ENCODE results near the gene KPNA2.

The KPNA2 gene

DNA sequence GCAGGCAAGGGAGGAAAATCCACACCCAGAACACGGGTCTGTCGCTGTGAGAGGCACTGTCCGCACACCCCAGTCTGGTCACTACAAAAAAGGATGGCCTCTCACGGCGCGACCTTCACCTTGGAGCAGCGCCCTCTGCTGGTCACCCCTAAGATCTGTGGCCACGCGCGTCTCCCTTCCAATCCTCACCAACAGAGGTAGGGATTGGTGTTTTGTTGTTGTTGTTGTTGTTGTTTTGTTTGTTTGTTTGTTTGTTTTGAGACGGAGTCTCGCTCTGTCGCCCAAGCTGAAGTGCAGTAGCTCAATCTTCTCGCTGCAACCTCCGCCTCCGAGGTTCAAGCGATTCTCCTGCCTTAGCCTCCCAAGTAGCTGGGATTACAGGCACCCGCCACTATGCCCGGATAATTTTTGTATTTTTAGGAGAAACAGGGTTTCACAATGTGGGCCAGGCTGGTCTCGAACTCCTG is 24.3 kb upstream of the KPNA2 start:
- H3K27me3 ChIP-seq (ENCODE audit: insufficient read depth, low read length), result 0 out of 2 replicates have a peak, but pooled peaks cover 3% of the 10 kb centered on the region
- no peaks in the 10 kb centered on the region for H3K9me2 ChIP-seq (ENCODE audit: low read depth, low read length)
- H3K27ac ChIP-seq (ENCODE audit: low read depth, low read length, poor library complexity, severe bottlenecking), result no peak overlapping the region
- H3K4me1 ChIP-seq (ENCODE audit: insufficient read depth, low read length, severe bottlenecking), result peaks cover 11% of the 10 kb centered on the region
- peak overlapping the region; percentile 54; the same call in 1 of the 2 replicates for H3K9ac ChIP-seq (ENCODE audit: low read length)
- H3K79me2 ChIP-seq (ENCODE audit: insufficient read depth, low read length), result no peaks in the 10 kb centered on the region
- peak overlapping the region; percentile 74; the same call in 1 of the 2 replicates for H2AFZ ChIP-seq (ENCODE audit: low read length)
- H3F3A ChIP-seq (ENCODE audit: insufficient read depth, low read length), result no peaks in the 10 kb centered on the region
- TF ChIP-seq EZH2 (IDR thresholded peaks at IDR 0.05; ENCODE audit: borderline replicate concordance, low read length), result no peak
- TF ChIP-seq, protein P1, sequence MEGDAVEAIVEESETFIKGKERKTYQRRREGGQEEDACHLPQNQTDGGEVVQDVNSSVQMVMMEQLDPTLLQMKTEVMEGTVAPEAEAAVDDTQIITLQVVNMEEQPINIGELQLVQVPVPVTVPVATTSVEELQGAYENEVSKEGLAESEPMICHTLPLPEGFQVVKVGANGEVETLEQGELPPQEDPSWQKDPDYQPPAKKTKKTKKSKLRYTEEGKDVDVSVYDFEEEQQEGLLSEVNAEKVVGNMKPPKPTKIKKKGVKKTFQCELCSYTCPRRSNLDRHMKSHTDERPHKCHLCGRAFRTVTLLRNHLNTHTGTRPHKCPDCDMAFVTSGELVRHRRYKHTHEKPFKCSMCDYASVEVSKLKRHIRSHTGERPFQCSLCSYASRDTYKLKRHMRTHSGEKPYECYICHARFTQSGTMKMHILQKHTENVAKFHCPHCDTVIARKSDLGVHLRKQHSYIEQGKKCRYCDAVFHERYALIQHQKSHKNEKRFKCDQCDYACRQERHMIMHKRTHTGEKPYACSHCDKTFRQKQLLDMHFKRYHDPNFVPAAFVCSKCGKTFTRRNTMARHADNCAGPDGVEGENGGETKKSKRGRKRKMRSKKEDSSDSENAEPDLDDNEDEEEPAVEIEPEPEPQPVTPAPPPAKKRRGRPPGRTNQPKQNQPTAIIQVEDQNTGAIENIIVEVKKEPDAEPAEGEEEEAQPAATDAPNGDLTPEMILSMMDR (IDR thresholded peaks at IDR 0.05; ENCODE audit: low read length), result peak; percentile 83
- H3K4me3 ChIP-seq (ENCODE audit: low read depth, low read length, poor library complexity, severe bottlenecking), result peak overlapping the region; percentile 53
- H4K20me1 ChIP-seq (ENCODE audit: insufficient read depth, low read length), result no peaks in the 10 kb centered on the region
- no peaks in the 10 kb centered on the region for H3K9me3 ChIP-seq (ENCODE audit: low read length)
- no peaks in the 10 kb centered on the region for H3K36me3 ChIP-seq (ENCODE audit: insufficient read depth, low read length)
- H3K4me2 ChIP-seq (ENCODE audit: low read length), result peak overlapping the region; percentile 75

DNA sequence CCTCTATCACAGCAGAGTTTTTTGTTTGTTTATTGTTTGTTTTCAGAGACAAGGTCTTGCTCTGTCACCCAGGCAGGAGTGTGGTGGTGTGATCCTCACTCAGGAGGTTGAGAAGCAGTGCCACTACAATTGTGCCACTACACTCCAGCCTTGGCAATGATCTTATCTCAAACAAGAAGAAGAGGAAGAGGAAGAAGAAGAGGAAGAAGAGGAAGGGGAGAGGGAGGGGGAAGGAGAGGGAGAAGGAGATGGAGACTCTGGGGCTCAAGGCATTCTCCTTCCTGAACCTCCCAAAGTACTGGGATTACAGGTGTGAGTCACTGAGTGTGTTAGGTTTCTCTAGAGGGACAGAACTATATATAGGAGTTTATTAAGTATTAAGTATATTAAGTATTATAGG is 22.1 kb upstream of the KPNA2 start:
- Histone ChIP-seq H3K9me2 (ENCODE audit: low read depth, low read length) (no peaks in the 10 kb centered on the region), H3K27me3 (ENCODE audit: insufficient read depth, low read length) (0 out of 2 replicates have a peak, but pooled peaks cover 3% of the 10 kb centered on the region), H3K4me2 (ENCODE audit: low read length) (no peak overlapping the region), H3F3A (ENCODE audit: insufficient read depth, low read length) (no peaks in the 10 kb centered on the region), H3K4me3 (ENCODE audit: low read depth, low read length, poor library complexity, severe bottlenecking) (no peak overlapping the region), H3K79me2 (ENCODE audit: insufficient read depth, low read length) (no peaks in the 10 kb centered on the region), H3K27ac (ENCODE audit: low read depth, low read length, poor library complexity, severe bottlenecking) (no peak overlapping the region), H4K20me1 (ENCODE audit: insufficient read depth, low read length) (no peaks in the 10 kb centered on the region), H2AFZ (ENCODE audit: low read length) (no peak overlapping the region), H3K9ac (ENCODE audit: low read length) (no peak overlapping the region), H3K4me1 (ENCODE audit: insufficient read depth, low read length, severe bottlenecking) (peaks cover 13% of the 10 kb centered on the region), H3K9me3 (ENCODE audit: low read length) (no peaks in the 10 kb centered on the region), H3K36me3 (ENCODE audit: insufficient read depth, low read length) (no peaks in the 10 kb centered on the region)
- TF ChIP-seq, protein P1 (IDR thresholded peaks at IDR 0.05; ENCODE audit: low read length), result no peak
- no peak for TF ChIP-seq EZH2 (IDR thresholded peaks at IDR 0.05; ENCODE audit: borderline replicate concordance, low read length)

DNA sequence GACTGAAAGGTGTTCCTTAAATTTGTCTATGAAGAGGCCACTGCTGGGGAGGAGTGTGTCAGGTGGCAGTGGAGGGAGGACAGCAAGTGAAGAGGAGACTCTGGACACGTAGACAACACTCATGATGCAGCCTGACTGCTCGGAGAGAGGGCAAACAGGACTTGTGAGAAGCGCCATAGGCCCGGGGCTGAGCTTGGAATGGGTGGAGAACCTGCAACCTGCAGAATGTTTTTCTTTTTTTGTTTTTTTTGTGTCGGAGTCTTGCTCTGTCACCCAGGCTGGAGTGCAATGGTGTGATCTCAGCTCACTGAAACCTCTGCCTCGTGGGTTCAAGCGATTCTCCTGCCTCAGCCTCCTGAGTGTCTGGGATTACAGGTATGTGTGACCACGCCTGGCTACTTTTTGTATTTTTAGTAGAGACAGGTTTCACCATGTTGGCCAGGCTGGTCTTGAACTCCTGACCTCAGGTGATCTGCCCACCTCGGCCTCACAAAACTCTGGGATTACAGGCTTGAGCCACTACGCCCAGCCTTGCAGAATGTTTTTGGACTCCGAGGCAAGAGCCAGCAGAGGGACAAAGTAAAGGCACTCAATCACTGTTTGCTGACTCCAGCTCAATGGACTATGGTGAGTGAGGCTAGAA is 20.3 kb upstream of the KPNA2 start:
- Histone ChIP-seq H2AFZ (ENCODE audit: low read length) (no peak overlapping the region), H3F3A (ENCODE audit: insufficient read depth, low read length) (no peaks in the 10 kb centered on the region), H3K79me2 (ENCODE audit: insufficient read depth, low read length) (no peaks in the 10 kb centered on the region), H3K4me2 (ENCODE audit: low read length) (0 out of 2 replicates have a peak overlapping the region, but pooled peaks have one; percentile 43), H3K9me2 (ENCODE audit: low read depth, low read length) (no peaks in the 10 kb centered on the region), H4K20me1 (ENCODE audit: insufficient read depth, low read length) (no peaks in the 10 kb centered on the region), H3K9ac (ENCODE audit: low read length) (no peak overlapping the region), H3K9me3 (ENCODE audit: low read length) (no peaks in the 10 kb centered on the region), H3K4me1 (ENCODE audit: insufficient read depth, low read length, severe bottlenecking) (peaks cover 20% of the 10 kb centered on the region), H3K27ac (ENCODE audit: low read depth, low read length, poor library complexity, severe bottlenecking) (no peak overlapping the region), H3K36me3 (ENCODE audit: insufficient read depth, low read length) (no peaks in the 10 kb centered on the region), H3K27me3 (ENCODE audit: insufficient read depth, low read length) (0 out of 2 replicates have a peak, but pooled peaks cover 3% of the 10 kb centered on the region), H3K4me3 (ENCODE audit: low read depth, low read length, poor library complexity, severe bottlenecking) (no peak overlapping the region)
- TF ChIP-seq, protein P1 (IDR thresholded peaks at IDR 0.05; ENCODE audit: low read length), result no peak
- no peak for TF ChIP-seq EZH2 (IDR thresholded peaks at IDR 0.05; ENCODE audit: borderline replicate concordance, low read length)
